HEK293 (cell line): Measurements from ENCODE around the gene GNG7.

Source experiments
- CTCF ChIA-PET: fragments of 350-600 bp; formaldehyde crosslinking; extraction: SDS; loops from one replicate; lab custom pipeline; 2021; ENCODE audit warnings: antibody characterized with exemption; lab: Yijun Ruan, JAX
- POLR2A ChIA-PET: fragments of 300-600 bp; formaldehyde crosslinking; extraction: SDS; loops from one replicate; lab custom pipeline; 2020; ENCODE audit warnings: antibody characterized with exemption, inconsistent platforms; lab: Yijun Ruan, JAX
- H3K27ac ChIP-seq: fragments of 200-500 bp; sonication (Bioruptor generic); 2 replicates; pipeline ENCODE4 v1.5.1; 2014; ENCODE audit warnings: low read depth, low read length, control low read depth, inconsistent platforms; ENCODE audit errors: extremely low read depth
- H3K36me3 ChIP-seq, 2 experiments: fragments of 200-500 bp in 1 of 2; sonication (Bioruptor generic) in 1 of 2; 1 replicate in 1 of 2; 2 replicates in 1 of 2; pipeline ENCODE4 v1.5.1; 2014 to 2017; ENCODE audit warnings: inconsistent platforms in 2 of 2, low read length in 2 of 2; ENCODE audit not compliant: control insufficient read depth in 2 of 2, insufficient read depth in 1 of 2
- H3K4me1 ChIP-seq: fragments of 200-500 bp; sonication (Bioruptor generic); 2 replicates; pipeline ENCODE4 v1.5.1; 2014; ENCODE audit warnings: mild to moderate bottlenecking, low read length, inconsistent platforms; ENCODE audit not compliant: control insufficient read depth, insufficient read depth
- H3K4me3 ChIP-seq: 2 replicates; pipeline ENCODE4 v1.5.1; 2011; ENCODE audit warnings: low read depth, mild to moderate bottlenecking, control low read depth, low read length, moderate library complexity
- H3K9me3 ChIP-seq: fragments of 200-500 bp; sonication (Bioruptor generic); 2 replicates; pipeline ENCODE4 v1.5.1; 2014; ENCODE audit warnings: low read depth, low read length, inconsistent platforms; ENCODE audit not compliant: control insufficient read depth, insufficient read depth
- PRDM1 ChIP-seq: fragments of 450-650 bp; formaldehyde crosslinking; IDR thresholded peaks from 2 replicates; pipeline ENCODE4; 2016; ENCODE audit warnings: missing biosample characterization, missing genetic modification characterization
- SALL2 ChIP-seq: fragments of 450-650 bp; formaldehyde crosslinking; IDR thresholded peaks from 2 replicates; pipeline ENCODE4 v1.5.0; 2017; ENCODE audit warnings: missing biosample characterization, mild to moderate bottlenecking, missing genetic modification characterization, borderline replicate concordance
- ZBTB1 ChIP-seq: fragments of 450-650 bp; formaldehyde crosslinking; IDR thresholded peaks from 2 replicates; pipeline ENCODE4 v1.5.1; 2016; ENCODE audit warnings: missing biosample characterization, missing genetic modification characterization
- ZFHX2 ChIP-seq: fragments of 450-650 bp; formaldehyde crosslinking; conservative IDR thresholded peaks from 2 replicates; pipeline ENCODE4 v1.5.1; 2016; ENCODE audit warnings: missing biosample characterization, missing genetic modification characterization
- ZFP69B ChIP-seq: fragments of 450-650 bp; formaldehyde crosslinking; IDR thresholded peaks from 2 replicates; pipeline ENCODE4 v1.5.1; 2016; ENCODE audit warnings: missing biosample characterization, missing genetic modification characterization
- ZNF24 ChIP-seq: fragments of 450-650 bp; formaldehyde crosslinking; IDR thresholded peaks from 2 replicates; pipeline ENCODE4 v1.5.1; 2016; ENCODE audit warnings: missing biosample characterization, missing genetic modification characterization
- ZNF398 ChIP-seq: fragments of 450-650 bp; formaldehyde crosslinking; IDR thresholded peaks from 2 replicates; pipeline ENCODE4 v1.5.1; 2017; ENCODE audit warnings: missing biosample characterization, missing genetic modification characterization
- ZNF48 ChIP-seq: fragments of 450-650 bp; formaldehyde crosslinking; IDR thresholded peaks from 2 replicates; pipeline ENCODE4 v1.5.1; 2016; ENCODE audit warnings: missing biosample characterization, missing genetic modification characterization
- ZNF521 ChIP-seq: fragments of 450-650 bp; formaldehyde crosslinking; IDR thresholded peaks from 2 replicates; pipeline ENCODE4 v1.5.1; 2017; ENCODE audit warnings: missing biosample characterization, mild to moderate bottlenecking, missing genetic modification characterization
- ZNF530 ChIP-seq: fragments of 450-650 bp; formaldehyde crosslinking; IDR thresholded peaks from 2 replicates; pipeline ENCODE4 v1.5.1; 2016; ENCODE audit warnings: low read depth, missing biosample characterization, missing genetic modification characterization
- ZNF623 ChIP-seq: fragments of 450-650 bp; formaldehyde crosslinking; IDR thresholded peaks from 2 replicates; pipeline ENCODE4 v1.5.1; 2016; ENCODE audit warnings: missing biosample characterization, missing genetic modification characterization
- ZNF658 ChIP-seq: fragments of 450-650 bp; formaldehyde crosslinking; IDR thresholded peaks from 2 replicates; pipeline ENCODE4; 2016; ENCODE audit warnings: missing biosample characterization, missing genetic modification characterization
- ZNF664 ChIP-seq: fragments of 450-650 bp; formaldehyde crosslinking; IDR thresholded peaks from 2 replicates; pipeline ENCODE4 v1.5.1; 2016; ENCODE audit warnings: missing biosample characterization, missing genetic modification characterization
- ZNF830 ChIP-seq: fragments of 450-650 bp; IDR thresholded peaks from 2 replicates; pipeline ENCODE4 v1.5.0; 2018; ENCODE audit warnings: missing biosample characterization, missing genetic modification characterization, low read depth, mild to moderate bottlenecking, moderate library complexity
- ZSCAN5A ChIP-seq: fragments of 450-650 bp; formaldehyde crosslinking; IDR thresholded peaks from 2 replicates; pipeline ENCODE4 v1.5.1; 2016; ENCODE audit warnings: missing biosample characterization, missing genetic modification characterization
- TF ChIP-seq, protein P1 (sequence below): fragments of 450-650 bp; formaldehyde crosslinking; IDR thresholded peaks from 2 replicates; pipeline ENCODE4 v1.5.1; 2016; ENCODE audit warnings: missing biosample characterization, missing genetic modification characterization
- TF ChIP-seq, protein P2 (sequence below): fragments of 450-650 bp; formaldehyde crosslinking; IDR thresholded peaks from 2 replicates; pipeline ENCODE4 v1.5.1; 2016; ENCODE audit warnings: missing biosample characterization, missing genetic modification characterization, borderline replicate concordance
- TF ChIP-seq, protein P3 (sequence below): fragments of 450-650 bp; formaldehyde crosslinking; IDR thresholded peaks from 2 replicates; pipeline ENCODE4 v1.5.1; 2016; ENCODE audit warnings: missing biosample characterization, missing genetic modification characterization, borderline replicate concordance

GNG7 gene

DNA sequence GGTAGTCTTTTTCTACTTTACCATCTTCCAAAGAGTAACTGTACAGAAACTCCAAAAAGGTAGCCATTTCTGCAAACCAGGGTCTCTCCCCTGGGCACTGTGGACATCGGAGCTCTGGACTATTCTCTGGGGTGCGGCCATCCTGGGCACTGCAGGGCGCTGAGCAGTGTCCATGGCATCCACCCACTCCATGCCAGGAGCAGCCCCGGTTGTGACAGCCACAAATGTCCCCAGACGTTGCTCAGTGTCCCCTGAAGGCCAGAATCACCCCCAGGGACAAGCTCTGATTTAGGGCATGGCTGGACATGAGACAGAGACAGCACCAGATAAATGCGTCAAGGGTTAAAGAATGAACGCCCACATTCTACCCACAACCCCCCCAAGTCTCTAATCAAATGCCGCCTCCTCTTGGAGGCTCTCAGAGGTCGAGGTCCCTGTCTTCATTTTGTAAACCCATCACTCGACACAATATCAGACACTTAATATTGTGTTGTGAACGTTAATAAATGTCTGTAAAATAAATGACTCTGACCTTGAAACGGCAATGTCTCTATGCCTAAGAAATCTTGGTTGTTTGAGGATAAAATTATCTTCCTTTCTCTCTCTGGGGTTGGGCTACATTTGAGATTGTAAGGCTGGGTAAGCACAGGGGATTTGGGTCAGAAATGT, 8.9 kb downstream of the GNG7 start:
- Histone ChIP-seq H3K27ac (no peak overlapping the region), H3K36me3 (no peaks in the 10 kb centered on the region)
- CTCF ChIA-PET, result no interaction called here

DNA sequence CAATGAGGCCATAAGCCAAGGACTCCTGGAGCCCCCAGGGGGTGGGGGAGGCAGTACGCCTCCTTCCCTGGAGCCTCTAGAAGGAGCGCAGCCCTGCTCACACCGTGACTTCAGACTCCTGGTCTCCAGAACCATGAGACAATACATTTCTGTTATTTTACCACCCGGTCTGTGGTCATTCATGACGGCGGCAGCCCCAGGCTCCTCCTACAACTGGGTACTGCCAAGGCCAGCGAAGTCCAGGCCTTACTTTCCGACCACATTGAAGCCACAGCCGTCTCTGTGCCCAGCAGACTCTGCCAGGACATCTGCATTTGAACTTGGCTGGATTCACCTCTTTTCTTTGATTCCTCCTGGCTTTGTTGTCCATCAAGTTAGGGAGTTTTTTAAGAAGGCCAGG, 10.5 kb downstream of the GNG7 start:
- Histone ChIP-seq H3K36me3 (no peaks in the 10 kb centered on the region), H3K27ac (no peak overlapping the region), H3K4me3 (no peak overlapping the region), H3K4me1 (no peaks in the 10 kb centered on the region), H3K9me3 (no peaks in the 10 kb centered on the region)
- ChIA-PET CTCF (no interaction called here), POLR2A (no interaction called here)
- TF ChIP-seq ZNF398 (tag by site-specific recombination), result no peak
- TF ChIP-seq ZNF664 (tag by site-specific recombination), result no peak
- TF ChIP-seq PRDM1 (tag by site-specific recombination), result no peak
- TF ChIP-seq, protein P1, sequence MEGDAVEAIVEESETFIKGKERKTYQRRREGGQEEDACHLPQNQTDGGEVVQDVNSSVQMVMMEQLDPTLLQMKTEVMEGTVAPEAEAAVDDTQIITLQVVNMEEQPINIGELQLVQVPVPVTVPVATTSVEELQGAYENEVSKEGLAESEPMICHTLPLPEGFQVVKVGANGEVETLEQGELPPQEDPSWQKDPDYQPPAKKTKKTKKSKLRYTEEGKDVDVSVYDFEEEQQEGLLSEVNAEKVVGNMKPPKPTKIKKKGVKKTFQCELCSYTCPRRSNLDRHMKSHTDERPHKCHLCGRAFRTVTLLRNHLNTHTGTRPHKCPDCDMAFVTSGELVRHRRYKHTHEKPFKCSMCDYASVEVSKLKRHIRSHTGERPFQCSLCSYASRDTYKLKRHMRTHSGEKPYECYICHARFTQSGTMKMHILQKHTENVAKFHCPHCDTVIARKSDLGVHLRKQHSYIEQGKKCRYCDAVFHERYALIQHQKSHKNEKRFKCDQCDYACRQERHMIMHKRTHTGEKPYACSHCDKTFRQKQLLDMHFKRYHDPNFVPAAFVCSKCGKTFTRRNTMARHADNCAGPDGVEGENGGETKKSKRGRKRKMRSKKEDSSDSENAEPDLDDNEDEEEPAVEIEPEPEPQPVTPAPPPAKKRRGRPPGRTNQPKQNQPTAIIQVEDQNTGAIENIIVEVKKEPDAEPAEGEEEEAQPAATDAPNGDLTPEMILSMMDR (tag by site-specific recombination), result no peak
- no peak for TF ChIP-seq ZNF24 (tag by site-specific recombination)
- TF ChIP-seq ZNF48, result no peak
- no peak for TF ChIP-seq ZNF530 (tag by site-specific recombination)
- no peak for TF ChIP-seq ZNF830 (tag by site-specific recombination)
- TF ChIP-seq ZNF521 (tag by site-specific recombination), result no peak
- no peak for TF ChIP-seq ZBTB1 (tag by site-specific recombination)
- no peak for TF ChIP-seq ZNF623
- TF ChIP-seq, protein P2, sequence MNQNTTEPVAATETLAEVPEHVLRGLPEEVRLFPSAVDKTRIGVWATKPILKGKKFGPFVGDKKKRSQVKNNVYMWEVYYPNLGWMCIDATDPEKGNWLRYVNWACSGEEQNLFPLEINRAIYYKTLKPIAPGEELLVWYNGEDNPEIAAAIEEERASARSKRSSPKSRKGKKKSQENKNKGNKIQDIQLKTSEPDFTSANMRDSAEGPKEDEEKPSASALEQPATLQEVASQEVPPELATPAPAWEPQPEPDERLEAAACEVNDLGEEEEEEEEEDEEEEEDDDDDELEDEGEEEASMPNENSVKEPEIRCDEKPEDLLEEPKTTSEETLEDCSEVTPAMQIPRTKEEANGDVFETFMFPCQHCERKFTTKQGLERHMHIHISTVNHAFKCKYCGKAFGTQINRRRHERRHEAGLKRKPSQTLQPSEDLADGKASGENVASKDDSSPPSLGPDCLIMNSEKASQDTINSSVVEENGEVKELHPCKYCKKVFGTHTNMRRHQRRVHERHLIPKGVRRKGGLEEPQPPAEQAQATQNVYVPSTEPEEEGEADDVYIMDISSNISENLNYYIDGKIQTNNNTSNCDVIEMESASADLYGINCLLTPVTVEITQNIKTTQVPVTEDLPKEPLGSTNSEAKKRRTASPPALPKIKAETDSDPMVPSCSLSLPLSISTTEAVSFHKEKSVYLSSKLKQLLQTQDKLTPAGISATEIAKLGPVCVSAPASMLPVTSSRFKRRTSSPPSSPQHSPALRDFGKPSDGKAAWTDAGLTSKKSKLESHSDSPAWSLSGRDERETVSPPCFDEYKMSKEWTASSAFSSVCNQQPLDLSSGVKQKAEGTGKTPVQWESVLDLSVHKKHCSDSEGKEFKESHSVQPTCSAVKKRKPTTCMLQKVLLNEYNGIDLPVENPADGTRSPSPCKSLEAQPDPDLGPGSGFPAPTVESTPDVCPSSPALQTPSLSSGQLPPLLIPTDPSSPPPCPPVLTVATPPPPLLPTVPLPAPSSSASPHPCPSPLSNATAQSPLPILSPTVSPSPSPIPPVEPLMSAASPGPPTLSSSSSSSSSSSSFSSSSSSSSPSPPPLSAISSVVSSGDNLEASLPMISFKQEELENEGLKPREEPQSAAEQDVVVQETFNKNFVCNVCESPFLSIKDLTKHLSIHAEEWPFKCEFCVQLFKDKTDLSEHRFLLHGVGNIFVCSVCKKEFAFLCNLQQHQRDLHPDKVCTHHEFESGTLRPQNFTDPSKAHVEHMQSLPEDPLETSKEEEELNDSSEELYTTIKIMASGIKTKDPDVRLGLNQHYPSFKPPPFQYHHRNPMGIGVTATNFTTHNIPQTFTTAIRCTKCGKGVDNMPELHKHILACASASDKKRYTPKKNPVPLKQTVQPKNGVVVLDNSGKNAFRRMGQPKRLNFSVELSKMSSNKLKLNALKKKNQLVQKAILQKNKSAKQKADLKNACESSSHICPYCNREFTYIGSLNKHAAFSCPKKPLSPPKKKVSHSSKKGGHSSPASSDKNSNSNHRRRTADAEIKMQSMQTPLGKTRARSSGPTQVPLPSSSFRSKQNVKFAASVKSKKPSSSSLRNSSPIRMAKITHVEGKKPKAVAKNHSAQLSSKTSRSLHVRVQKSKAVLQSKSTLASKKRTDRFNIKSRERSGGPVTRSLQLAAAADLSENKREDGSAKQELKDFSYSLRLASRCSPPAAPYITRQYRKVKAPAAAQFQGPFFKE (tag by site-specific recombination), result no peak
- TF ChIP-seq ZFP69B (tag by site-specific recombination), result no peak
- TF ChIP-seq, protein P3, sequence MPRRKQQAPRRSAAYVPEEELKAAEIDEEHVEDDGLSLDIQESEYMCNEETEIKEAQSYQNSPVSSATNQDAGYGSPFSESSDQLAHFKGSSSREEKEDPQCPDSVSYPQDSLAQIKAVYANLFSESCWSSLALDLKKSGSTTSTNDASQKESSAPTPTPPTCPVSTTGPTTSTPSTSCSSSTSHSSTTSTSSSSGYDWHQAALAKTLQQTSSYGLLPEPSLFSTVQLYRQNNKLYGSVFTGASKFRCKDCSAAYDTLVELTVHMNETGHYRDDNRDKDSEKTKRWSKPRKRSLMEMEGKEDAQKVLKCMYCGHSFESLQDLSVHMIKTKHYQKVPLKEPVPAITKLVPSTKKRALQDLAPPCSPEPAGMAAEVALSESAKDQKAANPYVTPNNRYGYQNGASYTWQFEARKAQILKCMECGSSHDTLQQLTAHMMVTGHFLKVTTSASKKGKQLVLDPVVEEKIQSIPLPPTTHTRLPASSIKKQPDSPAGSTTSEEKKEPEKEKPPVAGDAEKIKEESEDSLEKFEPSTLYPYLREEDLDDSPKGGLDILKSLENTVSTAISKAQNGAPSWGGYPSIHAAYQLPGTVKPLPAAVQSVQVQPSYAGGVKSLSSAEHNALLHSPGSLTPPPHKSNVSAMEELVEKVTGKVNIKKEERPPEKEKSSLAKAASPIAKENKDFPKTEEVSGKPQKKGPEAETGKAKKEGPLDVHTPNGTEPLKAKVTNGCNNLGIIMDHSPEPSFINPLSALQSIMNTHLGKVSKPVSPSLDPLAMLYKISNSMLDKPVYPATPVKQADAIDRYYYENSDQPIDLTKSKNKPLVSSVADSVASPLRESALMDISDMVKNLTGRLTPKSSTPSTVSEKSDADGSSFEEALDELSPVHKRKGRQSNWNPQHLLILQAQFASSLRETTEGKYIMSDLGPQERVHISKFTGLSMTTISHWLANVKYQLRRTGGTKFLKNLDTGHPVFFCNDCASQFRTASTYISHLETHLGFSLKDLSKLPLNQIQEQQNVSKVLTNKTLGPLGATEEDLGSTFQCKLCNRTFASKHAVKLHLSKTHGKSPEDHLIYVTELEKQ (tag by site-specific recombination), result no peak
- no peak for TF ChIP-seq SALL2 (tag by site-specific recombination)
- TF ChIP-seq ZNF658 (tag by site-specific recombination), result no peak

More for the DNA sequence above, 8.9 kb downstream of the GNG7 start:
- no peaks in the 10 kb centered on the region for H3K9me3 ChIP-seq
- POLR2A ChIA-PET, result no interaction called here
- no peak overlapping the region for H3K4me3 ChIP-seq
- no peaks in the 10 kb centered on the region for H3K4me1 ChIP-seq
- TF ChIP-seq ZFHX2 (peak; percentile 44), ZSCAN5A (tag by site-specific recombination) (no peak)
